HG03521 (cell line): ENCODE data around the gene DGCR2.
"Not testable (repeated sequence)": the region's sequence is repeated elsewhere in the genome, so short reads cannot be mapped to it uniquely, and the experiment has no call there.

Source experiments
- ATAC-seq: cut with Tn5 transposase; IDR thresholded peaks from one replicate; pipeline ENCODE4 v1.9.1; 2021; ENCODE audit warnings: mild to moderate bottlenecking, moderate library complexity; ENCODE audit not compliant: unreplicated experiment

DGCR2 gene

GRCh38 chr22:19086417-19086816, 35.8 kb downstream of the DGCR2 start:
- ATAC-seq = no peak

GRCh38 chr22:19085233-19085718, 36.9 kb downstream of the DGCR2 start:
- ATAC-seq = no peak

GRCh38 chr22:19084586-19084985, 37.6 kb downstream of the DGCR2 start:
- not testable (repeated sequence) for ATAC-seq

- ATAC-seq = not testable (repeated sequence)
Observed at GRCh38 chr22:19084126-19084525, 38.1 kb downstream of the DGCR2 start.

GRCh38 chr22:19082793-19083192, 39.4 kb downstream of the DGCR2 start:
- no peak for ATAC-seq

- no peak for ATAC-seq
Observed at GRCh38 chr22:19082101-19082500, 40.1 kb downstream of the DGCR2 start.

GRCh38 chr22:19081351-19081750, 40.9 kb downstream of the DGCR2 start:
- no peak for ATAC-seq

GRCh38 chr22:19080853-19081252, 41.4 kb downstream of the DGCR2 start:
- no peak for ATAC-seq

- no peak for ATAC-seq
Observed at GRCh38 chr22:19079691-19080090, 42.5 kb downstream of the DGCR2 start.

- ATAC-seq = no peak
Observed at GRCh38 chr22:19075404-19075803, 46.8 kb downstream of the DGCR2 start.

- ATAC-seq = not testable (repeated sequence)
Observed at GRCh38 chr22:19072853-19073252, 49.4 kb downstream of the DGCR2 start.

GRCh38 chr22:19070397-19071169, 51.6 kb downstream of the DGCR2 start:
- ATAC-seq = no peak

- no peak for ATAC-seq
Observed at GRCh38 chr22:19069451-19069850, 52.8 kb downstream of the DGCR2 start.

- ATAC-seq = no peak
Observed at GRCh38 chr22:19068784-19069271, 53.4 kb downstream of the DGCR2 start.

GRCh38 chr22:19067696-19068348, 54.4 kb downstream of the DGCR2 start:
- no peak for ATAC-seq

- ATAC-seq = no peak
Observed at GRCh38 chr22:19066531-19067271, 55.5 kb downstream of the DGCR2 start.

- ATAC-seq = no peak
Observed at GRCh38 chr22:19065929-19066328, 56.3 kb downstream of the DGCR2 start.

GRCh38 chr22:19065298-19065859, 56.8 kb downstream of the DGCR2 start:
- no peak for ATAC-seq

- ATAC-seq = no peak
Observed at GRCh38 chr22:19064354-19065054, 57.7 kb downstream of the DGCR2 start.

- ATAC-seq = no peak
Observed at GRCh38 chr22:19063581-19064353, 58.4 kb downstream of the DGCR2 start.
